ENCODE measurements around the gene WDFY2. TPM values are rescaled to one million over a fixed set of nuclear protein-coding genes. Genes with fewer than 3 reads are reported as not detected.

The WDFY2 gene
- total RNA-seq, 4 donors from 2014 or later, result 7.7 to 23.3 (median 18.2) TPM

DNA sequence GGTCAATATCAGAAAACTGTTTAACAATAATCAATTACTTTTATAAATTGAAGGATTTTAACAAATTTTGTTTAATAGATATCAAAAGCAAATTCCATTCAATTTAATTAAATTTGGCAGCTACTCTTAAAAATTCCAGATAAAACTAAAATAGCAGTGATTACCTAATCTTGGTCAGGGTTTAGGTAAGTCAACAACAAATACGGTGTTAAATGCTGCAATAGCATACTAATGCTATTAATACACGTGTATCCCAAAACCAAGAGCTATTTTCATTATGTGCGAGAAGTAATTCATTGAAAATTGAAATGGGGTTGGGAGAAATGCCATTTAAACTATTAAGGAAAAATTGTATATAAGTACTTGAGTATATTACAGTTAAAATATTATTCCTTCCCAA lies 114.1 kb downstream of the WDFY2 start:
- Histone ChIP-seq H3K27me3 (no peaks in the 10 kb centered on the region), H3K4me3 (no peak overlapping the region), H3K27ac (no peak overlapping the region), H3K36me3 (no peaks in the 10 kb centered on the region), H3K9me3 (no peaks in the 10 kb centered on the region), H3K4me1 (peaks cover 0 to 23% (median 0%) of the 10 kb centered on the region in 3 donors)
- TF ChIP-seq POLR2A (IDR thresholded peaks at IDR 0.05), result no peak
- TF ChIP-seq, protein P1, sequence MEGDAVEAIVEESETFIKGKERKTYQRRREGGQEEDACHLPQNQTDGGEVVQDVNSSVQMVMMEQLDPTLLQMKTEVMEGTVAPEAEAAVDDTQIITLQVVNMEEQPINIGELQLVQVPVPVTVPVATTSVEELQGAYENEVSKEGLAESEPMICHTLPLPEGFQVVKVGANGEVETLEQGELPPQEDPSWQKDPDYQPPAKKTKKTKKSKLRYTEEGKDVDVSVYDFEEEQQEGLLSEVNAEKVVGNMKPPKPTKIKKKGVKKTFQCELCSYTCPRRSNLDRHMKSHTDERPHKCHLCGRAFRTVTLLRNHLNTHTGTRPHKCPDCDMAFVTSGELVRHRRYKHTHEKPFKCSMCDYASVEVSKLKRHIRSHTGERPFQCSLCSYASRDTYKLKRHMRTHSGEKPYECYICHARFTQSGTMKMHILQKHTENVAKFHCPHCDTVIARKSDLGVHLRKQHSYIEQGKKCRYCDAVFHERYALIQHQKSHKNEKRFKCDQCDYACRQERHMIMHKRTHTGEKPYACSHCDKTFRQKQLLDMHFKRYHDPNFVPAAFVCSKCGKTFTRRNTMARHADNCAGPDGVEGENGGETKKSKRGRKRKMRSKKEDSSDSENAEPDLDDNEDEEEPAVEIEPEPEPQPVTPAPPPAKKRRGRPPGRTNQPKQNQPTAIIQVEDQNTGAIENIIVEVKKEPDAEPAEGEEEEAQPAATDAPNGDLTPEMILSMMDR (IDR thresholded peaks at IDR 0.05), result no peak
- intact Hi-C loops (cut with DNase I), result no loop called here
- no peak for DNase-seq
- WGBS, 2 donors, result 77 to 78% methylated on average over 3 of the region's 3 CpGs

DNA sequence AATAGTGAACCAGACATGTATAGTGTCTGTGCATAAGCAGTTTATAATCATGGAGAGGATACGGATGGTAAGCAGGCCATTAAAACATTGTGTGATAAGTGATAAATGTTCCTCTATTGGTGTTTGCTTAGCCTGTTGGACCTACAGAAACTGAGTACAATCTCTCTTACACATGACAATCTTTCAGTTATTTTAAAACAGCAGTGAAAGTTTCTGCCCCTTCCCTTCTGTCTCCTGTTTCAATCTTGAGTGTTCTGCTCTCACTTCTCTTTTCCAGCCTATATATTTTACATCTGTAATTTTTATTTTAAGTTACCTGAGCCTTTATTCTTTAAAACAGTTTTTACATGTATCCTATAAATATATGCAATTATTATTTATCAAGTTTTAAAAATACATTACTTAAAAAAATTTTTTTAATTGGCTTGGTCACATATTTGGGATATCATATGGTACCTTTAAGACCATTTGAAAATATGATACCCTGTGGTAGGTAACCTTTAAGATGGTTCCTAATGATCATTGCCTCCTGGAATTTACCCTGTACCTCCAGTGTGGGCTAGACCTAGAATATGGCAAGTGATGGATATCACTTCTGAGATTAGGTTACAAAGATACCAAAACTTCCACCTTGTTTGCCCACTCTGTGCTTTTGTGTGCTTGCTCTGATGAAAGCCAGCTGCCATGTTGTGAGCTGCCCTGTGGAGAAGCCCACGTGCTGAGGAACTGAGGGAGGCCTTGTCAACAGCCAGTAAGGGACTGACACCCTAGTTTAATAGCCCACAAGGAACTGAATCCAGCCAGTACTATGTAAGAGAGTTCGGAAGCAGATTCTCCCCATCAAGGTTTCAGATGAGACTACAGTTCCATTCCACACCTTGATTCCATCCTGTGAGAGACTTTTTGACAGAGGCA lies 120.4 kb downstream of the WDFY2 start:
- H3K36me3 ChIP-seq, result peaks cover 0 to 31% (median 0%) of the 10 kb centered on the region in 3 donors
- no peak overlapping the region for H3K27ac ChIP-seq
- no peak overlapping the region for H3K4me3 ChIP-seq
- no peaks in the 10 kb centered on the region for H3K27me3 ChIP-seq
- DNase-seq, result no peak
- WGBS, 2 donors, result 94 to 95% methylated on average over 2 to 3 of the region's 3 CpGs
- TF ChIP-seq, protein P1 (IDR thresholded peaks at IDR 0.05), result no peak
- TF ChIP-seq POLR2A (IDR thresholded peaks at IDR 0.05), result no peak
- H3K9me3 ChIP-seq, result no peaks in the 10 kb centered on the region
- H3K4me1 ChIP-seq, result no peaks in the 10 kb centered on the region
- intact Hi-C loops (cut with DNase I), result no loop called here

DNA sequence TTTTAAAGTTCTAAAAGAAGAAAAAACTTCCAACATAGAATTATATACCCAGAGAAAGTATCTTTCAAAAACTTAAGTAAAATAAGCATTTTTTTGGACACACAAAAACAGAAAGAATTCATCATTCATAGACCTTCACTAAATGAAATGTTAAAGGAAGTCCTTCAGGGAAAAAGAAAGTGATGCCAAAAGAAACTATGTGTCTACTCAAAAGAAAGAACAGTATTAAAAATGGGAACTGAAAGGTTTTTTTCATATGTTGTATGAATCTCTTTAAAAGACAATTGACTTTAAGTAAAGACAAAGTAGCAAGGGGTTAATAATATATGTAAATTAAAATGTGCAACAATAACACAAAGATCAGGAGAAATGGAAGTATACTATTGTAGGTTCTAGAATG lies 123.2 kb downstream of the WDFY2 start:
- peaks cover 0 to 31% (median 0%) of the 10 kb centered on the region in 3 donors for H3K36me3 ChIP-seq
- TF ChIP-seq, protein P1 (IDR thresholded peaks at IDR 0.05), result no peak
- TF ChIP-seq POLR2A (IDR thresholded peaks at IDR 0.05), result no peak
- H3K27ac ChIP-seq, result no peak overlapping the region
- DNase-seq, result no peak
- H3K9me3 ChIP-seq, result no peaks in the 10 kb centered on the region
- intact Hi-C loops (cut with DNase I), result no loop called here
- H3K4me3 ChIP-seq, result no peak overlapping the region
- no peaks in the 10 kb centered on the region for H3K27me3 ChIP-seq
- H3K4me1 ChIP-seq, result no peaks in the 10 kb centered on the region

DNA sequence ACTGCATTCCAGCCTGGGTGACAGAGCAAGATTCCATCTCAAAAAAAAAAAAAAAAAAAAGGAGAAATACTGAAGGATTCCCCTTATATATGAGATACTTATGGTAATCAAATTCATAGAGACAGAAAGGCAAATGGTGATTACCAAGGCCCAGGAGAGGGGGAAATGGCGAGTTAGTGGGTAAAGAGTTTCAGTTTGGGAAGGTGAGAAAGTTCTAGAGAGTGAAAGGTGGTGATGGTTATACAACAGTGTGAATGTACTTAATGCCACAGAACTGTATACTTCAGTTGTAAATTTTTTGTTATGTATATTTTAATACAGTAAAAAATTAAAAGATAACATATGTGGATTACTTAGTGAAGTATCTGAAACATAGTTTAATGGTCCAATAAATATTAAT lies 129.5 kb downstream of the WDFY2 start:
- Histone ChIP-seq H3K27me3 (no peaks in the 10 kb centered on the region), H3K9me3 (no peaks in the 10 kb centered on the region), H3K4me3 (no peak overlapping the region), H3K36me3 (peaks cover 0 to 3% (median 0%) of the 10 kb centered on the region in 3 donors), H3K27ac (peak overlapping the region in 3 of 4 donors; percentile 82 to 89 (median 88)), H3K4me1 (peaks cover 0 to 21% (median 4%) of the 10 kb centered on the region in 3 donors)
- TF ChIP-seq POLR2A (IDR thresholded peaks at IDR 0.05), result no peak
- TF ChIP-seq, protein P1 (IDR thresholded peaks at IDR 0.05), result no peak
- intact Hi-C loops (cut with DNase I), result no loop called here
- DNase-seq, result no peak
- 88 to 91% methylated on average over 1 of the region's 1 CpG for WGBS, 2 donors

DNA sequence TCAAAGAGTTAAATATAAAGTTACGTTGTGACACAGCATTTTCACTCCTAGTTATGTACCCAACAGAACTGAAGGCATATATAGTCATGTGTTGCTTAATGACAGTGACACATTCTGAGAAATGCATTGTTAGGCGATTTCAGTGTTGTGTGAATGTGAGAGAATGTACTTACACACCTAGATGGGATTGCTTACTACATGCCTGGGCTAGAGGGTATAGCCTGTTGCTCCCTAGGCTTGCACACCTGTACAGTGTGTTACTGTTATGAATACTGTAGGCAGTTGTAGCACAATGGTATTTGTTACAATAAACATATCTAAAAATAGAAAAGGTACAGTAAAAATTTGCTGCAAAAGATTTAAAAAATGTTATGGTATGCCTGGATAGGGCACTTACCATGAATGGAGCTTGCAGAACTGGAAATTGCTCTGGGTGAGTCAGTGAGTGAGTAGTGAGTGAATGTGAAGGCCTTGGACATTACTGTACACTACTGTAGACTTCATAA lies 130.5 kb downstream of the WDFY2 start:
- Histone ChIP-seq H3K27me3 (no peaks in the 10 kb centered on the region), H3K4me3 (no peak overlapping the region), H3K9me3 (no peaks in the 10 kb centered on the region), H3K27ac (peak overlapping the region; percentile 69 to 89 (median 85)), H3K4me1 (peaks cover 0 to 21% (median 4%) of the 10 kb centered on the region in 3 donors), H3K36me3 (peaks cover 0 to 12% (median 0%) of the 10 kb centered on the region in 3 donors)
- TF ChIP-seq POLR2A (IDR thresholded peaks at IDR 0.05), result no peak
- TF ChIP-seq, protein P1 (IDR thresholded peaks at IDR 0.05), result no peak
- 28 to 33% methylated on average over 2 of the region's 2 CpGs for WGBS, 2 donors
- DNase-seq, result no peak
- intact Hi-C loops (cut with DNase I), result no loop called here
